ENCODE results near the gene GPX8. TPM values are rescaled to one million over a fixed set of nuclear protein-coding genes. Genes with fewer than 3 reads are reported as not detected.

GPX8 gene
- total and polyA plus RNA-seq, 9 of the 15 experiments (the other 6 are each of a cell fraction or from before 2014, with no cell fraction given) = 0.62 to 1.8 (median 1.2) TPM

- TF ChIP-seq, protein P1, sequence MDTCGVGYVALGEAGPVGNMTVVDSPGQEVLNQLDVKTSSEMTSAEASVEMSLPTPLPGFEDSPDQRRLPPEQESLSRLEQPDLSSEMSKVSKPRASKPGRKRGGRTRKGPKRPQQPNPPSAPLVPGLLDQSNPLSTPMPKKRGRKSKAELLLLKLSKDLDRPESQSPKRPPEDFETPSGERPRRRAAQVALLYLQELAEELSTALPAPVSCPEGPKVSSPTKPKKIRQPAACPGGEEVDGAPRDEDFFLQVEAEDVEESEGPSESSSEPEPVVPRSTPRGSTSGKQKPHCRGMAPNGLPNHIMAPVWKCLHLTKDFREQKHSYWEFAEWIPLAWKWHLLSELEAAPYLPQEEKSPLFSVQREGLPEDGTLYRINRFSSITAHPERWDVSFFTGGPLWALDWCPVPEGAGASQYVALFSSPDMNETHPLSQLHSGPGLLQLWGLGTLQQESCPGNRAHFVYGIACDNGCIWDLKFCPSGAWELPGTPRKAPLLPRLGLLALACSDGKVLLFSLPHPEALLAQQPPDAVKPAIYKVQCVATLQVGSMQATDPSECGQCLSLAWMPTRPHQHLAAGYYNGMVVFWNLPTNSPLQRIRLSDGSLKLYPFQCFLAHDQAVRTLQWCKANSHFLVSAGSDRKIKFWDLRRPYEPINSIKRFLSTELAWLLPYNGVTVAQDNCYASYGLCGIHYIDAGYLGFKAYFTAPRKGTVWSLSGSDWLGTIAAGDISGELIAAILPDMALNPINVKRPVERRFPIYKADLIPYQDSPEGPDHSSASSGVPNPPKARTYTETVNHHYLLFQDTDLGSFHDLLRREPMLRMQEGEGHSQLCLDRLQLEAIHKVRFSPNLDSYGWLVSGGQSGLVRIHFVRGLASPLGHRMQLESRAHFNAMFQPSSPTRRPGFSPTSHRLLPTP (IDR thresholded peaks at IDR 0.05; ENCODE audit: borderline replicate concordance, extremely low read depth, insufficient read length) = no peak
- TF ChIP-seq HEY1 (CRISPR knock-in tag; IDR thresholded peaks at IDR 0.05; ENCODE audit: borderline replicate concordance) (no peak), BRCA1 (IDR thresholded peaks at IDR 0.05) (no peak), BRCA1 (CRISPR knock-in tag; IDR thresholded peaks at IDR 0.05) (no peak), PHB (CRISPR knock-in tag; IDR thresholded peaks at IDR 0.05) (no peak), POLR3G (IDR thresholded peaks at IDR 0.05; ENCODE audit: extremely low read depth, insufficient read length, insufficient replicate concordance) (no peak), ZBTB1 (CRISPR knock-in tag; IDR thresholded peaks at IDR 0.05; ENCODE audit: borderline replicate concordance, low read depth) (no peak)
- TF ChIP-seq, protein P2, sequence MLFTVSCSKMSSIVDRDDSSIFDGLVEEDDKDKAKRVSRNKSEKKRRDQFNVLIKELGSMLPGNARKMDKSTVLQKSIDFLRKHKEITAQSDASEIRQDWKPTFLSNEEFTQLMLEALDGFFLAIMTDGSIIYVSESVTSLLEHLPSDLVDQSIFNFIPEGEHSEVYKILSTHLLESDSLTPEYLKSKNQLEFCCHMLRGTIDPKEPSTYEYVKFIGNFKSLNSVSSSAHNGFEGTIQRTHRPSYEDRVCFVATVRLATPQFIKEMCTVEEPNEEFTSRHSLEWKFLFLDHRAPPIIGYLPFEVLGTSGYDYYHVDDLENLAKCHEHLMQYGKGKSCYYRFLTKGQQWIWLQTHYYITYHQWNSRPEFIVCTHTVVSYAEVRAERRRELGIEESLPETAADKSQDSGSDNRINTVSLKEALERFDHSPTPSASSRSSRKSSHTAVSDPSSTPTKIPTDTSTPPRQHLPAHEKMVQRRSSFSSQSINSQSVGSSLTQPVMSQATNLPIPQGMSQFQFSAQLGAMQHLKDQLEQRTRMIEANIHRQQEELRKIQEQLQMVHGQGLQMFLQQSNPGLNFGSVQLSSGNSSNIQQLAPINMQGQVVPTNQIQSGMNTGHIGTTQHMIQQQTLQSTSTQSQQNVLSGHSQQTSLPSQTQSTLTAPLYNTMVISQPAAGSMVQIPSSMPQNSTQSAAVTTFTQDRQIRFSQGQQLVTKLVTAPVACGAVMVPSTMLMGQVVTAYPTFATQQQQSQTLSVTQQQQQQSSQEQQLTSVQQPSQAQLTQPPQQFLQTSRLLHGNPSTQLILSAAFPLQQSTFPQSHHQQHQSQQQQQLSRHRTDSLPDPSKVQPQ (CRISPR knock-in tag; IDR thresholded peaks at IDR 0.05; ENCODE audit: borderline replicate concordance) = no peak
Measured at GRCh38 chr5:55110217-55110616, 49.8 kb upstream of the GPX8 start (continued).
